Gastroesophageal sphincter (tissue), 4 donors: ENCODE results near the gene OXLD1. TPM values are rescaled to one million over a fixed set of nuclear protein-coding genes. Genes with fewer than 3 reads are reported as not detected.

Source experiments
- ATAC-seq: fragments of 150-250 bp; one replicate; pipeline ENCODE4 v1.9.1; 2016; ENCODE audit warnings: mild to moderate bottlenecking, moderate library complexity
- H3K27ac ChIP-seq, 4 donors: fragments of 200-600 bp; sonication (generic) in 3 of 4; 1 replicate in 3 of 4; 2 replicates in 1 of 4; pipeline ENCODE4 v1.5.1; 2016 to 2019
- H3K27me3 ChIP-seq: fragments of 200-600 bp; sonication (generic); one replicate; pipeline ENCODE4 v1.5.1; 2019
- H3K36me3 ChIP-seq, 2 donors: fragments of 200-600 bp; sonication (generic); one replicate each; pipeline ENCODE4 v1.5.1; 2019; ENCODE audit warnings: control low read depth in 1 of 2
- H3K4me1 ChIP-seq, 3 donors: fragments of 200-600 bp; sonication (generic); 1 replicate in 2 of 3; 2 replicates in 1 of 3; pipeline ENCODE4 v1.5.1; 2016 to 2019; ENCODE audit warnings: control low read depth in 2 of 3
- H3K4me3 ChIP-seq, 2 donors: fragments of 200-600 bp; sonication (generic); one replicate each; pipeline ENCODE4 v1.5.1; 2019; ENCODE audit warnings: mild to moderate bottlenecking in 1 of 2, moderate library complexity in 1 of 2
- H3K9me3 ChIP-seq, 3 donors: fragments of 200-600 bp; sonication (generic); one replicate each; pipeline ENCODE4 v1.5.1; 2017 to 2019; ENCODE audit warnings: control low read depth in 2 of 3
- EP300 ChIP-seq: sonication (generic); formaldehyde crosslinking; IDR thresholded peaks from one replicate; pipeline ENCODE4 v1.6.1; 2017; ENCODE audit warnings: antibody characterized with exemption, mild to moderate bottlenecking
- POLR2A ChIP-seq, 2 donors: fragments of 450-650 bp; IDR thresholded peaks; one replicate each; pipeline ENCODE4 v1.6.1; 2017; ENCODE audit warnings: antibody characterized with exemption in 2 of 2, mild to moderate bottlenecking in 2 of 2, moderate library complexity in 1 of 2
- POLR2AphosphoS5 ChIP-seq: sonication (generic); formaldehyde crosslinking; IDR thresholded peaks from one replicate; pipeline ENCODE4 v1.6.1; 2017; ENCODE audit warnings: antibody characterized with exemption
- WGBS, 2 donors: methylation state at CpG; one replicate each; pipeline ENCODE4 v1.1.5; 2018; ENCODE audit warnings: low coverage in 1 of 2; 5-methylcytosine and 5-hydroxymethylcytosine counted together
- total RNA-seq, 4 donors: library from RNA; depleted of rRNA; stranded (reverse); fragments of >200 nt; gene quantifications; one replicate each; pipeline ENCODE4 v1.1.0, GENCODE V29; 2016
- TF ChIP-seq, protein P1 (sequence below), 4 experiments: fragments of 200-600 bp in 2 of 4; fragments of 450-650 bp in 2 of 4; sonication (generic) in 1 of 4; IDR thresholded peaks; one replicate each; pipeline ENCODE4 v1.5.1; 2017 to 2019; ENCODE audit warnings: antibody characterized with exemption in 4 of 4, mild to moderate bottlenecking in 2 of 4, moderate library complexity in 2 of 4

Gene OXLD1
- total RNA-seq, 4 donors from 2014 or later, result 19.4 to 31.8 (median 25.3) TPM

DNA sequence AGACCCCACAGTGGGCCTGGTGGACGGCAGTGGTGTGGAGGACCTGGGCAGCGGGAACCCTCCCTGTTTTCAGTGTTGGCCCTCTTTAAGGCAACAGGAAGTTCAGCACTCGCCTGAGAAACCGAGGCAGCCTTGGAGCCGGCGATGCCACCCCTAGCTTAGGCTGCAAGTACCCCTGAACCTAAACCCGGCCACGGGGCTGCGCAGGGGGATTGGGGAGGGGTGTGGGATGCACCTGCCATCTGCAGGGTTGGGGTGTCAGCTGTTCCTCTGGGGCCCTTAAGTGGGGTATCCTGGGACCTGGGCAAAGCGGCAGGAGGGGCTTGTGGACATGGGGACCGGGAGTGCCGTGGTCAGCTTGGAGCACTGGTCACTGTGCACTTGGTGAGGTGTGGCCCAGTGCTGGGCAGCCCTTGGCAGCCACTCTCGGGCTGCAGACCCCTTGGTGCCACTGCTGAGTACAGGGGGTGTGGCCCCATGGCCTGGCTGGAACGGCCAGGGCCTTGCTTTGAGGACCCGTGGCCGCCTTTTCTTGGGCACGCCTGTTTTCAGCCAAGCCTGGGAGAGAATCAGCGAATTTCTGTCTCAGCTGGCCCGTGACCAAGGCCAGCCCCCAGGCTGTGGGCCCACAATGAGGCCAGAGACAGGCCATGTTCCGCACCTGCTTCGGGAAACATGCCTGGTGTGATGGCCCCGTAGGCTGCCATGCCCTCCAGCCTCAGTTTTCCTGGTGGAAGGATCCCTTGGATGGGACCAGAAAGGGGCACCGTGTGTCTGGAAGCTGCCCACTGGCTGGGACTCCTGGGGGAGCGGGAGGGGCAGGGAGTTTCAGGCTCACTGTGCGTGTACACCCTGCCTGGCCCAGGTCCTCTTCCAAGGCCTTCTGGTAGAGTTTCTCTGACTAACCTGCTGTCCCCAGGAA is 41.6 kb upstream of the OXLD1 start:
- Histone ChIP-seq H3K27me3 (no peaks in the 10 kb centered on the region), H3K4me1 (peaks cover 0 to 42% (median 29%) of the 10 kb centered on the region in 3 donors), H3K9me3 (no peaks in the 10 kb centered on the region), H3K4me3 (no peak overlapping the region), H3K36me3 (peaks cover 0 to 40% of the 10 kb centered on the region in 2 donors), H3K27ac (no peak overlapping the region)
- ATAC-seq, result no peak
- 61 to 80% methylated on average over 3 to 5 of the region's 25 CpGs for WGBS, 2 donors
- TF ChIP-seq POLR2A (IDR thresholded peaks at IDR 0.05), result no peak
- TF ChIP-seq EP300, result no peak
- TF ChIP-seq, protein P1, sequence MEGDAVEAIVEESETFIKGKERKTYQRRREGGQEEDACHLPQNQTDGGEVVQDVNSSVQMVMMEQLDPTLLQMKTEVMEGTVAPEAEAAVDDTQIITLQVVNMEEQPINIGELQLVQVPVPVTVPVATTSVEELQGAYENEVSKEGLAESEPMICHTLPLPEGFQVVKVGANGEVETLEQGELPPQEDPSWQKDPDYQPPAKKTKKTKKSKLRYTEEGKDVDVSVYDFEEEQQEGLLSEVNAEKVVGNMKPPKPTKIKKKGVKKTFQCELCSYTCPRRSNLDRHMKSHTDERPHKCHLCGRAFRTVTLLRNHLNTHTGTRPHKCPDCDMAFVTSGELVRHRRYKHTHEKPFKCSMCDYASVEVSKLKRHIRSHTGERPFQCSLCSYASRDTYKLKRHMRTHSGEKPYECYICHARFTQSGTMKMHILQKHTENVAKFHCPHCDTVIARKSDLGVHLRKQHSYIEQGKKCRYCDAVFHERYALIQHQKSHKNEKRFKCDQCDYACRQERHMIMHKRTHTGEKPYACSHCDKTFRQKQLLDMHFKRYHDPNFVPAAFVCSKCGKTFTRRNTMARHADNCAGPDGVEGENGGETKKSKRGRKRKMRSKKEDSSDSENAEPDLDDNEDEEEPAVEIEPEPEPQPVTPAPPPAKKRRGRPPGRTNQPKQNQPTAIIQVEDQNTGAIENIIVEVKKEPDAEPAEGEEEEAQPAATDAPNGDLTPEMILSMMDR (IDR thresholded peaks at IDR 0.05), result no peak
- TF ChIP-seq POLR2AphosphoS5, result no peak

GRCh38 chr17:81706757-81707624 is 40.6 kb upstream of the OXLD1 start:
- ATAC-seq, result no peak
- TF ChIP-seq, protein P1 (IDR thresholded peaks at IDR 0.05), result no peak
- TF ChIP-seq EP300 (no peak), POLR2A (IDR thresholded peaks at IDR 0.05) (no peak), POLR2AphosphoS5 (no peak)
- H3K36me3 ChIP-seq, result peaks cover 0 to 43% of the 10 kb centered on the region in 2 donors
- H3K27me3 ChIP-seq, result no peaks in the 10 kb centered on the region
- WGBS, 2 donors, result 91 to 95% methylated on average over 4 to 19 of the region's 54 CpGs
- H3K27ac ChIP-seq, result no peak overlapping the region
- H3K4me3 ChIP-seq, result no peak overlapping the region
- H3K9me3 ChIP-seq, result no peaks in the 10 kb centered on the region
- H3K4me1 ChIP-seq, result peaks cover 0 to 44% (median 29%) of the 10 kb centered on the region in 3 donors

- no CpG with 5 or more reads among the region's 17 CpGs for WGBS, 2 donors
- TF ChIP-seq POLR2A (IDR thresholded peaks at IDR 0.05), result no peak
- TF ChIP-seq, protein P1 (IDR thresholded peaks at IDR 0.05), result no peak
- no peak for TF ChIP-seq EP300
- no peak for TF ChIP-seq POLR2AphosphoS5
- H3K4me1 ChIP-seq, result peaks cover 0 to 45% (median 34%) of the 10 kb centered on the region in 3 donors
- no peak overlapping the region for H3K4me3 ChIP-seq
- no peak overlapping the region for H3K27ac ChIP-seq
- H3K27me3 ChIP-seq, result no peaks in the 10 kb centered on the region
- H3K36me3 ChIP-seq, result peaks cover 0 to 51% of the 10 kb centered on the region in 2 donors
- no peaks in the 10 kb centered on the region for H3K9me3 ChIP-seq
- ATAC-seq, result no peak
Observed at GRCh38 chr17:81706232-81706611, 39.8 kb upstream of the OXLD1 start.

GRCh38 chr17:81705518-81706231 is 39.3 kb upstream of the OXLD1 start:
- no peak for ATAC-seq
- no peak for TF ChIP-seq POLR2AphosphoS5
- TF ChIP-seq POLR2A (IDR thresholded peaks at IDR 0.05), result no peak
- no peak for TF ChIP-seq EP300
- TF ChIP-seq, protein P1 (IDR thresholded peaks at IDR 0.05), result no peak
- Histone ChIP-seq H3K4me3 (no peak overlapping the region), H3K36me3 (peaks cover 0 to 56% of the 10 kb centered on the region in 2 donors), H3K27ac (no peak overlapping the region), H3K4me1 (peaks cover 0 to 45% (median 32%) of the 10 kb centered on the region in 3 donors), H3K9me3 (no peaks in the 10 kb centered on the region), H3K27me3 (no peaks in the 10 kb centered on the region)
- WGBS, 2 donors, result 88 to 89% methylated on average over 12 to 13 of the region's 30 CpGs
